Purkinje cell (primary cell): ENCODE results near the gene ELAPOR2. TPM values are rescaled to one million over a fixed set of nuclear protein-coding genes. Genes with fewer than 3 reads are reported as not detected.

Source experiments
- polyA plus RNA-seq: library from polyadenylated mRNA; unstranded; fragments of >200 nt; fragmentation: Nextera tagmentation; gene quantifications from 2 replicates; pipeline ENCODE4 v1.2.1, GENCODE V29; 2014

ELAPOR2 gene, protein sequence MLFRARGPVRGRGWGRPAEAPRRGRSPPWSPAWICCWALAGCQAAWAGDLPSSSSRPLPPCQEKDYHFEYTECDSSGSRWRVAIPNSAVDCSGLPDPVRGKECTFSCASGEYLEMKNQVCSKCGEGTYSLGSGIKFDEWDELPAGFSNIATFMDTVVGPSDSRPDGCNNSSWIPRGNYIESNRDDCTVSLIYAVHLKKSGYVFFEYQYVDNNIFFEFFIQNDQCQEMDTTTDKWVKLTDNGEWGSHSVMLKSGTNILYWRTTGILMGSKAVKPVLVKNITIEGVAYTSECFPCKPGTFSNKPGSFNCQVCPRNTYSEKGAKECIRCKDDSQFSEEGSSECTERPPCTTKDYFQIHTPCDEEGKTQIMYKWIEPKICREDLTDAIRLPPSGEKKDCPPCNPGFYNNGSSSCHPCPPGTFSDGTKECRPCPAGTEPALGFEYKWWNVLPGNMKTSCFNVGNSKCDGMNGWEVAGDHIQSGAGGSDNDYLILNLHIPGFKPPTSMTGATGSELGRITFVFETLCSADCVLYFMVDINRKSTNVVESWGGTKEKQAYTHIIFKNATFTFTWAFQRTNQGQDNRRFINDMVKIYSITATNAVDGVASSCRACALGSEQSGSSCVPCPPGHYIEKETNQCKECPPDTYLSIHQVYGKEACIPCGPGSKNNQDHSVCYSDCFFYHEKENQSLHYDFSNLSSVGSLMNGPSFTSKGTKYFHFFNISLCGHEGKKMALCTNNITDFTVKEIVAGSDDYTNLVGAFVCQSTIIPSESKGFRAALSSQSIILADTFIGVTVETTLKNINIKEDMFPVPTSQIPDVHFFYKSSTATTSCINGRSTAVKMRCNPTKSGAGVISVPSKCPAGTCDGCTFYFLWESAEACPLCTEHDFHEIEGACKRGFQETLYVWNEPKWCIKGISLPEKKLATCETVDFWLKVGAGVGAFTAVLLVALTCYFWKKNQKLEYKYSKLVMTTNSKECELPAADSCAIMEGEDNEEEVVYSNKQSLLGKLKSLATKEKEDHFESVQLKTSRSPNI
- 66.4 and 83.2 TPM in 2 replicates for polyA plus RNA-seq

DNA sequence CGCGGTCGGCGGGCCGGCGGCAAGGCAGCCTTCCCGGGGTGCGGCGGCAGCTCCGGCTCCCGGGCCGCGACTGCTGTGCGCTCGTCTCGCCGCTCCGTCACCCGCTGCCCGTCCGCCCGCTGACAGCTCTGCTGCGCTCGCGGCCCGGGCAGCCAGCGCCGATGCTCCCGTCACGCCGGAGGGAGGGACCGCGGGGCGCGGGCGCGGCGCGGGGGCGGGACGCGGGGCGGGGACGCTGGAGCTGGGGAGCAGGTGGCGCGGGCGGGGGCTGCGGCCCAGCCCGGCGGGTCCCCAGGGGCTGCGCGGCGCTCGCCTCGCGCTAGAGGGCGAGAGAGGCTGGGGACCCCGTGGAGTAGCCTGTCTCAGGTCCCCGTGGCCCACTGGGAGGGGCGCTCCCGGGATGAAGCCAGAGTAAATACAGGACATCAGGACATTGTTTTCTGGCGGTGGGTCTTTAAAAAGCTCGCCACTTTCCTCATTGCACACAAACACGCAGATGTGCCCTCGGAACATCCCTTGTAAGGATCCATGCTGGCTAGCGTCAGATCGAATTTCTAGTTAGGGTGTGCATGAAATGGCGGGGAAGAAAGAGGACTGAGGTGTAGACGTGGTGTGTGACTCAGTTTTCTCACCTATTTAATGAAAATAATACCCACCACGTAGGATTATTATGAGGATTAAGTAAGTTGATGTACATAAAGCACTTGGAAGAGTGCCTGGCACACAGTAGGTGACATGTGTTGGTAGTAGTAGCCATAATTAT lies at the start of gene ELAPOR2:
Gene ELAPOR2, minus strand, starts transcription at position 130 of the 763 bp plus-strand sequence. CDS start 141 bp downstream, outside the sequence.

Other genes with a start within 250 kb of the ELAPOR2 start
- 36.9 and 46.9 TPM in 2 replicates for gene DMTF1, start 92.8 kb upstream of the ELAPOR2 start, polyA plus RNA-seq
- 5.3 and 8.2 TPM in 2 replicates for gene TMEM243, start 160.1 kb upstream of the ELAPOR2 start, polyA plus RNA-seq